GM12891 (cell line): ENCODE data around the gene DOCK2.

Experiments used
- POLR2A ChIP-seq: IDR thresholded peaks from 2 replicates; pipeline ENCODE4 v1.6.1; 2011; ENCODE audit warnings: low read depth, low read length, control low read depth
- POLR2AphosphoS5 ChIP-seq: IDR thresholded peaks from 2 replicates; pipeline ENCODE4 v1.6.1; 2011; ENCODE audit warnings: low read depth, low read length, control low read depth
- POU2F2 ChIP-seq: IDR thresholded peaks from 2 replicates; pipeline ENCODE4 v1.6.1; 2011; ENCODE audit warnings: low read depth, mild to moderate bottlenecking, control low read depth, low read length, moderate library complexity
- TAF1 ChIP-seq: IDR thresholded peaks from 2 replicates; pipeline ENCODE4 v1.6.1; 2011; ENCODE audit warnings: low read depth, low read length, control low read depth

DNA sequence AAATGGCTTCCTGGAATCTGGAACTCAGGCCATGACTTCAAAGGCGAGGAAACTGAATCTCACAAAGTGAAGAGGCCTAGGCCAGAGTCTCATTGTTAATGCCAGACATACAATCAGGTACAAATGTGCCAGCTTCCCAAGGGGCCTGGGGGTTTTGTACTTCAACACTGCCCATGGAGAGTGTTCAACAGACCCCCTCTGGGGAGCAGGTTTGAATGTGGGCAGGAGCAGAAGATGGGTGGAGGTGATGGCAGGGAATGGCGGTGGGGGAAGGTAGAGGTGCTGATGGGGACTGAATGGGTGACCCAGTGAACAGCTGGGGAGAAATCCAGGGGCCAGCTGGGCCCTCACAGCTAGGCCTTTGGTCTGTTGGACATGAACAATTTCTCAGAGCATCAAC is 480.7 kb downstream of the DOCK2 start:
- TF ChIP-seq POLR2A (no peak), TAF1 (no peak), POLR2AphosphoS5 (no peak), POU2F2 (no peak)
